Pancreas (tissue), 10 donors: ENCODE measurements around the gene TXNDC16. TPM values are rescaled to one million over a fixed set of nuclear protein-coding genes. Genes with fewer than 3 reads are reported as not detected.

Experiments used
- ATAC-seq, 4 donors: fragments of 200-7000 bp; cut with Tn5 transposase; one replicate each; pipeline versions ENCODE4 v1.8.0 to v1.9.1; 2020; ENCODE audit warnings: mild to moderate bottlenecking in 4 of 4, moderate library complexity in 4 of 4
- DNase-seq, 6 donors: peaks; one replicate each; pipeline ENCODE4 v3.0.0-alpha.2; 2020
- FAIRE-seq: peaks from 2 replicates; lab custom pipeline; 2012; peaks lifted over from hg19 to GRCh38; lab: Jason Lieb, UNC
- H3K27ac ChIP-seq, 4 donors: fragments of 200-600 bp; sonication (generic); 1 replicate in 3 of 4; 2 replicates in 1 of 4; pipeline versions ENCODE4 v1.5.0 to v1.8.0; 2020
- H3K27me3 ChIP-seq, 4 donors: fragments of 200-600 bp; one replicate each; pipeline ENCODE4 v1.8.0; 2021
- H3K36me3 ChIP-seq, 3 donors: fragments of 200-600 bp; sonication (generic) in 1 of 3; one replicate each; pipeline versions ENCODE4 v1.5.0 to v1.8.0; 2020 to 2021
- H3K4me1 ChIP-seq, 3 donors: fragments of 200-600 bp; one replicate each; pipeline ENCODE4 v1.8.0; 2021
- H3K4me3 ChIP-seq, 4 donors: fragments of 200-600 bp; sonication (generic) in 2 of 4; one replicate each; pipeline versions ENCODE4 v1.5.0 to v1.8.0; 2020 to 2021
- H3K9me3 ChIP-seq, 4 donors: fragments of 200-600 bp; one replicate each; pipeline ENCODE4 v1.8.0; 2021
- WGBS, 2 donors: extraction: QIAGEN DNeasy Blood & Tissue Kit; methylation state at CpG; one replicate each; pipeline ENCODE4 v1.1.7; 2013; 5-methylcytosine and 5-hydroxymethylcytosine counted together
- intact Hi-C, 3 donors: fragments of 100-400 bp; cut with DNase I; formaldehyde crosslinking; loops; one replicate each; pipeline versions ENCODE4 v1.11.1 to v1.14.2; 2022
- polyA plus RNA-seq, 2 donors: library from polyadenylated mRNA; stranded (reverse); fragments of 200-250 nt; gene quantifications; one replicate each; pipeline ENCODE4 v1.2.3, GENCODE V29; 2013
- total RNA-seq, 6 donors: library from RNA; stranded (reverse); fragmentation: NEBNext Ultra II Directional in 4 of 6; extraction: Animal tissue kit (Norgen Biotek cat#: 25700) in 4 of 6; gene quantifications; one replicate each; pipeline versions ENCODE4 v1.2.1 to v1.2.4, GENCODE V29; 2021 to 2023
- TF ChIP-seq, protein P1 (sequence below), 4 donors: fragments of 200-600 bp; sonication (generic) in 3 of 4; IDR thresholded peaks; one replicate each; pipeline versions ENCODE4 v1.5.0 to v1.8.0; 2021; ENCODE audit warnings: antibody characterized with exemption in 4 of 4
- donor health status: healthy with polysubstance abuse.
- donor health status: DM: no; HTN: no; CAD: no; lungs with moderate emphysema.
- donor health status: DM: no; HTN: no; CAD: no.
- donor health status: control.
- donor health status: control.
- donor health status: Bipolar disorder and iron deficiency.
- donor health status: DM: yes; HTN: yes; CAD: no.
- donor health status: DM: no; HTN: no; CAD: no.
- donor health status: DM: no; HTN: no; CAD: no.
- donor health status: DM: yes; HTN: yes; CAD: no.

TXNDC16 gene
- total and polyA plus RNA-seq, 8 donors = 1.1 to 7.4 (median 4.1) TPM

DNA sequence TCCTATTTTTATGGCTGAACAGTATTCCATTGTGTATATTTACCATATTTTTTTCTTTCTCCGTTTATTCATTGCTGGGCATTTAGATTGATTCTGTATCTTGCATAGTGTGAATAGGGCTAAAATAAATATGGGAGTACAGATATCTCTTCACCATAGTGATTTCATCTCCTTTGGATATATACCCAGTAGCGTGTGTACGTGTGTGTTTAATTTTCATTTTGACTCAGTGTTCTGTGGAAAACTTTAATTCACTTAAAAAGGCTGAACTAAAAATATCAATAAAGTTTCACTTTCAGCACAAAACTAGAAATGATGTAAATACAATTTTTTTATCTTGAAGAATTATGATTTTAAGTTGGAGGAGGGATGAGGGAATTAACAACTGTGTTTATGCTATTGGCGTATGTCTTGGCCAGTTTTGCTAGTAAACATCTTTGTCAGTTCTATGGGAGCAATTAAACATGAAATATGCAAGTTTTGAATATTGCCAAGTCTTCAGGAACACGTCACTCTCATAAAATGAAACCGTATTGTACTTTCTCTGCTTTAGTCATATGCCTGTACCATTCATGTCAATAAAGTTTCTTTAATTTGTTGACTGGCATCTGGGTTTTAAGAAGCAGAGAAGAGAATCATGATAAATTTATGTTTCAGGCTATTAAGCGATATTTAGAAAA is 138.4 kb downstream of the TXNDC16 start:
- Histone ChIP-seq H3K27ac (no peak overlapping the region), H3K4me1 (no peaks in the 10 kb centered on the region), H3K9me3 (no peaks in the 10 kb centered on the region), H3K36me3 (no peaks in the 10 kb centered on the region), H3K4me3 (no peak overlapping the region), H3K27me3 (no peaks in the 10 kb centered on the region)
- ATAC-seq (no peak), FAIRE-seq (no peak), DNase-seq (no peak)
- 77 to 85% methylated on average over 7 of the region's 7 CpGs for WGBS, 2 donors
- TF ChIP-seq, protein P1, sequence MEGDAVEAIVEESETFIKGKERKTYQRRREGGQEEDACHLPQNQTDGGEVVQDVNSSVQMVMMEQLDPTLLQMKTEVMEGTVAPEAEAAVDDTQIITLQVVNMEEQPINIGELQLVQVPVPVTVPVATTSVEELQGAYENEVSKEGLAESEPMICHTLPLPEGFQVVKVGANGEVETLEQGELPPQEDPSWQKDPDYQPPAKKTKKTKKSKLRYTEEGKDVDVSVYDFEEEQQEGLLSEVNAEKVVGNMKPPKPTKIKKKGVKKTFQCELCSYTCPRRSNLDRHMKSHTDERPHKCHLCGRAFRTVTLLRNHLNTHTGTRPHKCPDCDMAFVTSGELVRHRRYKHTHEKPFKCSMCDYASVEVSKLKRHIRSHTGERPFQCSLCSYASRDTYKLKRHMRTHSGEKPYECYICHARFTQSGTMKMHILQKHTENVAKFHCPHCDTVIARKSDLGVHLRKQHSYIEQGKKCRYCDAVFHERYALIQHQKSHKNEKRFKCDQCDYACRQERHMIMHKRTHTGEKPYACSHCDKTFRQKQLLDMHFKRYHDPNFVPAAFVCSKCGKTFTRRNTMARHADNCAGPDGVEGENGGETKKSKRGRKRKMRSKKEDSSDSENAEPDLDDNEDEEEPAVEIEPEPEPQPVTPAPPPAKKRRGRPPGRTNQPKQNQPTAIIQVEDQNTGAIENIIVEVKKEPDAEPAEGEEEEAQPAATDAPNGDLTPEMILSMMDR (IDR thresholded peaks at IDR 0.05) = no peak
- intact Hi-C loops = no loop called here

DNA sequence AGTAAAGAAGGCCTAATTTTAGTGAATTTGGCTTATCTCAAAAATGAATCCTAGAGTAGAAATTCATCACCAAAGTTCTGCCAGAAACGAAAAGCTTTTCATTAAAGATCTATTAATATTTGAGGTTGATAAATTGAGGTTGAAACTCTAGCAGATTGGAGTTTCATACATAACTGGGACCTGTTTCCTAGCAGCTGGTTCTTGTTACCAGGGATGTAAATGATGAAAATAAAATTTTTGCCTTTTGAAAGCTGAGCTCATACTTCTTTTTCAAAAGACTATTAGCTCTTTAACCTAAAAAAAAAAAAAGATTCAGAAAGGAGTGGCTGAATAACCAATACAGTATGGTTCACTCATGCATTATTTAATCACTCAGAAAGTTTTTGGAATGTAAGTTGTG is 139.9 kb downstream of the TXNDC16 start:
- Histone ChIP-seq H3K9me3 (no peaks in the 10 kb centered on the region), H3K27ac (no peak overlapping the region), H3K27me3 (no peaks in the 10 kb centered on the region), H3K36me3 (no peaks in the 10 kb centered on the region), H3K4me1 (no peaks in the 10 kb centered on the region), H3K4me3 (no peak overlapping the region)
- intact Hi-C loops = no loop called here
- FAIRE-seq (no peak), ATAC-seq (no peak), DNase-seq (no peak)
- TF ChIP-seq, protein P1 (IDR thresholded peaks at IDR 0.05) = no peak
- WGBS, 2 donors = 19 to 27% methylated on average over 1 of the region's 1 CpG

DNA sequence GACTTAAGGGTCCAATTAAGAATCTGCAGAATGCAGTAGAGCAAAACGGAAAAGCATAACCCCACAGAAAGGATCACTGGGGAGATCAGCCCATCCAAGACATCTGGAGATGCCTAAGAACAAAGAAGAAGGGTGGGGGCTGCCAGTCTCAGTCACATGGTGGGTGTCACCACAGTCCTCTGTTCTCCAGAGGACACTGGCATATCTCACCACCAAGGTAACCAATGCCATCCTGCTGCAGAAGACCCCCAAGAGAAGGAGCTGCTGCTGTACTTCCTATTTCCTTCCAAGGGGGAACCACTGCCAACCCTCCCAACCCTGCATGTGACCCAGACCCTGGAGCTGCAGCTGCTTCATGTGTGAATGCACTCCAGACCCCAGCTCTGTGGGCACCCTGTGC is 147.0 kb downstream of the TXNDC16 start:
- WGBS, 2 donors = 48 to 77% methylated on average over 1 of the region's 1 CpG
- no peak overlapping the region for H3K27ac ChIP-seq
- intact Hi-C loops = no loop called here
- H3K4me1 ChIP-seq = no peaks in the 10 kb centered on the region
- H3K27me3 ChIP-seq = no peaks in the 10 kb centered on the region
- TF ChIP-seq, protein P1 (IDR thresholded peaks at IDR 0.05) = no peak
- no peaks in the 10 kb centered on the region for H3K36me3 ChIP-seq
- no peak overlapping the region for H3K4me3 ChIP-seq
- no peaks in the 10 kb centered on the region for H3K9me3 ChIP-seq
- DNase-seq (no peak), ATAC-seq (no peak), FAIRE-seq (no peak)

DNA sequence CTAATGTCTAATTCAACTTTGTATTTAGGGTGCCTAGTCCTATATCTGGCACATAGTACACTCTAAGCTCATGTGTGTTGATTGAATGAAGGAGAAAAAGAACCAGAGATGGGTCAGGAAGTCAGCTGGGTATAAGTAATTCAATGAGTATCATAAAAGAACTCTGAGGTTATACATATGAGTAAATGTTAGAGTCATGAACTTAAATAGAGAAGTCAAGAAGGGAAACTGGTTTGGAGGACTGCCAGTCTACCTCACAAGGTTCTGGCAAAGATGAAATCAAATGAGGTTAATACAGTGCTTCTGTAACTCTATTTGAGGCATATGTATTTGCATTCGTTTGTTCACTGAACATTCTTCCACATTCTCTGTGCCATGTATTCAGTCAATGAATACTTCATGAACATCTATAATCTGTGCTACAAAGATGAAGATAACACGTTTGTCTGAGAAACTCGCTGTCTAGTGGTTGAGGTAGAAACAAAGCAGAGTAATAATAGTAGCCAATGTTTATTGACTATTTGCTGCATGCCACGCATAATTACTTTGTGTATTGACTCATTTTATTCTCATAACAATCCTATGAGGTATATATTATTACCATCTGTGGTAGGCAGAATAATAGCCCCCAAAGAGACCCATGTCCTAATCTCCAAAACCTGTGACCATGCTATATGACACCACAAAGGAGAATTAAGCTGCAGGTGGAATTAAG is 149.3 kb downstream of the TXNDC16 start:
- 58 to 65% methylated on average over 4 of the region's 4 CpGs for WGBS, 2 donors
- no peak overlapping the region for H3K27ac ChIP-seq
- H3K36me3 ChIP-seq = no peaks in the 10 kb centered on the region
- no peaks in the 10 kb centered on the region for H3K4me1 ChIP-seq
- TF ChIP-seq, protein P1 (IDR thresholded peaks at IDR 0.05) = no peak
- no peak for FAIRE-seq
- intact Hi-C loops = no loop called here
- no peaks in the 10 kb centered on the region for H3K27me3 ChIP-seq
- ATAC-seq = no peak
- no peak for DNase-seq
- H3K4me3 ChIP-seq = no peak overlapping the region
- no peaks in the 10 kb centered on the region for H3K9me3 ChIP-seq

DNA sequence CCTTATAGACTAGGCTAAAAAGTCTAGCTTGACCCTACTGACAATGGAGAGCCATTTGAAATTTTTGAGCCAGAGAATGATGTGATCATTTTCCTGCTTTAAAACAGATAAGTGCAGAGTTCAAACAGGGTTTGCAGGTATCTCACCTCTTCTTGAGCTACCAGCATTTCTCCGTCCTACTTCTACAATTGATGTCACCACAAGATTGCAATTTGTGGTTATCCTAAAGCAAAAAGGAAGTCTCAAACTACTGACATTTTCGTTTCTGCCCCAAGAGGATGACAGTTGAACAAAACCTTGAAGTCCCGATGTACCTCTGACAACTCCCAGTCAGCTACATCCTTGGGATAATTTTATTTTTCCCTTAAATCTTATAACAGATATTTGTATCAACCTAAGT is 151.5 kb downstream of the TXNDC16 start:
- Histone ChIP-seq H3K27ac (no peak overlapping the region), H3K4me1 (no peaks in the 10 kb centered on the region), H3K27me3 (no peaks in the 10 kb centered on the region), H3K9me3 (no peaks in the 10 kb centered on the region), H3K36me3 (no peaks in the 10 kb centered on the region), H3K4me3 (no peak overlapping the region)
- ATAC-seq = no peak
- DNase-seq = no peak
- TF ChIP-seq, protein P1 (IDR thresholded peaks at IDR 0.05) = no peak
- 52 to 78% methylated on average over 3 of the region's 3 CpGs for WGBS, 2 donors
- intact Hi-C loops = no loop called here
- no peak for FAIRE-seq
